HepG2 (cell line): ENCODE measurements around the gene DNAJC7. TPM values are rescaled to one million over a fixed set of nuclear protein-coding genes. Genes with fewer than 3 reads are reported as not detected.

Source experiments
- ADNP ChIP-seq: sonication (generic); formaldehyde crosslinking; IDR thresholded peaks from 2 replicates; pipeline ENCODE4 v1.4.0; 2020; ENCODE audit warnings: missing genetic modification reagents
- GABPA ChIP-seq, 2 experiments: IDR thresholded peaks; 2 replicates each; pipeline ENCODE4 v1.6.1; 2011 to 2016; ENCODE audit warnings: low read depth in 2 of 2, low read length in 1 of 2, missing biosample characterization in 1 of 2, missing genetic modification characterization in 1 of 2
- GLI4 ChIP-seq: sonication (generic); formaldehyde crosslinking; IDR thresholded peaks from 2 replicates; pipeline ENCODE4 v1.5.1; 2020; ENCODE audit warnings: missing genetic modification reagents, mild to moderate bottlenecking, moderate library complexity, borderline replicate concordance
- HNRNPH1 ChIP-seq: fragments of 200-400 bp; formaldehyde crosslinking; optimal IDR thresholded peaks from 2 replicates; pipeline ENCODE3; 2017; ENCODE audit warnings: mild to moderate bottlenecking, low read depth, low read length
- JUND ChIP-seq: sonication (generic); formaldehyde crosslinking; IDR thresholded peaks from 2 replicates; pipeline ENCODE4 v1.8.0; 2022; ENCODE audit warnings: mild to moderate bottlenecking, missing genetic modification reagents
- KAT7 ChIP-seq: IDR thresholded peaks from 2 replicates; pipeline ENCODE4 v1.6.1; 2018; ENCODE audit warnings: borderline replicate concordance, missing compliant biosample characterization
- NONO ChIP-seq, 2 experiments: fragments of 450-650 bp in 1 of 2; sonication (generic) in 1 of 2; formaldehyde crosslinking in 1 of 2; IDR thresholded peaks in 1 of 2; conservative IDR thresholded peaks in 1 of 2; 2 replicates each; pipeline versions ENCODE4 v1.6.1 to v1.8.0; 2017 to 2022; ENCODE audit warnings: mild to moderate bottlenecking in 1 of 2, missing genetic modification reagents in 1 of 2, moderate library complexity in 1 of 2
- PHB2 ChIP-seq: fragments of 450-650 bp; IDR thresholded peaks from 2 replicates; pipeline ENCODE4 v1.6.1; 2018; ENCODE audit not compliant: partially characterized antibody
- TBP ChIP-seq: sonication (generic); formaldehyde crosslinking; IDR thresholded peaks from 2 replicates; pipeline ENCODE4 v1.5.0; 2020; ENCODE audit warnings: missing genetic modification reagents
- ZNF234 ChIP-seq: sonication (generic); formaldehyde crosslinking; conservative IDR thresholded peaks from 2 replicates; pipeline ENCODE4 v1.5.1; 2020; ENCODE audit warnings: mild to moderate bottlenecking, missing genetic modification reagents
- ZNF547 ChIP-seq: sonication (generic); formaldehyde crosslinking; IDR thresholded peaks from 2 replicates; pipeline ENCODE4 v1.5.1; 2020; ENCODE audit warnings: mild to moderate bottlenecking, missing genetic modification reagents
- ZNF577 ChIP-seq: sonication (generic); formaldehyde crosslinking; IDR thresholded peaks from 2 replicates; pipeline ENCODE4 v1.4.0; 2020; ENCODE audit warnings: mild to moderate bottlenecking, low read depth, missing genetic modification reagents, borderline replicate concordance
- polyA plus RNA-seq, 8 experiments: library from polyadenylated mRNA; depleted of rRNA in 3 of 8; stranded (reverse) in 7 of 8; unstranded in 1 of 8; fragments of >200 nt; fragmentation: Illumina TruSeq in 4 of 8; extraction: Trizol in 4 of 8; gene quantifications; 2 replicates each; pipeline versions ENCODE4 v1.2.1 to v1.2.3, GENCODE V29; 2011 to 2016; ENCODE audit warnings: low read depth in 4 of 8, missing spikeins in 1 of 8, mixed read lengths in 1 of 8; ENCODE audit not compliant: insufficient read depth in 1 of 8
- total RNA-seq, 5 experiments: library from RNA; depleted of rRNA; stranded (reverse); fragments of >200 nt; fragmentation: Illumina TruSeq; extraction: Trizol; gene quantifications; 2 replicates each; pipeline ENCODE4 v1.2.3, GENCODE V29; 2016; ENCODE audit warnings: low read depth in 1 of 5
- TF ChIP-seq, protein P1 (sequence below): sonication (generic); formaldehyde crosslinking; IDR thresholded peaks from 2 replicates; pipeline ENCODE4 v1.8.0; 2022; ENCODE audit warnings: mild to moderate bottlenecking, missing genetic modification reagents; ENCODE audit not compliant: insufficient replicate concordance
- TF ChIP-seq, protein P2 (sequence below): fragments of 450-650 bp; IDR thresholded peaks from 2 replicates; pipeline ENCODE4 v1.6.1; 2016
- TF ChIP-seq, protein P3 (sequence below): IDR thresholded peaks from 2 replicates; pipeline ENCODE4 v1.6.1; 2012; ENCODE audit warnings: low read length, improper control_type of control experiment
- TF ChIP-seq, protein P4 (sequence below): IDR thresholded peaks from 2 replicates; pipeline ENCODE4 v1.6.1; 2016; ENCODE audit warnings: low read depth, borderline replicate concordance
- TF ChIP-seq, protein P5 (sequence below): sonication (generic); formaldehyde crosslinking; IDR thresholded peaks from 2 replicates; pipeline ENCODE4 v1.5.1; 2020; ENCODE audit warnings: mild to moderate bottlenecking, missing genetic modification reagents

The DNAJC7 gene
- total and polyA plus RNA-seq, 2 of the 13 experiments (the other 11 are each of a cell fraction or from before 2014, with no cell fraction given): 47.7 to 132 TPM

DNA sequence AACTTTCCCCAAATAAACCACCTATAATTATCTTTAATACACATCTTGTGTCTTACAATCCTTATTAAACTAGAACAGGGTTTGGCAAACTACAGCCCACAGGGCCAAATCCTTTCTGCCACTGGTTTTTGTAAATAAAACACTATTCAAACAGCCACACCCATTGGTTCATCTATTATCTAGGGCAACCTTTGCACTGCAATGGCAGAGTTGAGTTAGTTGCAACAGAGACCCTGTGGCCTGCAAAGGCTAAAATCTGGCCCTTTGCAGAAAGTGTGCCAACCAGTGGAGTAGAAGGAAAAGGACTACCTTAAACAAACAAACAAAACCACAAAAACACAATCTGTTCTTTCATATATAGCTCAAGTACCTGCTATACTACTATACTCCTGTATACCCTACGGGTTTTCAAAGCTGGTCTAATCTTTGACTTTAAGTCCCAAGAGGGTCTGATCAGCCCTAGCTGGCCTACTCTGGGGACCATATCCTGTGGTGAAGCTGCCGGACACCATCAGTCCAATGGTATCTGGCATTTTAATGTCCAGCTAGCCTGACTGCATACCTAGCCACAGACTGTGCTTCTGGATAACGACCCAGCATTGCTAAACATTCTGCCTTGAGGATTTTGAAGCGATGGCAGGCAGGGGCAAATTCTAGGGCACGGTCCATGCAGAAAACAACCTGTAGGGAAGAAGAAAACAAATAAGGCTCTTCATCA lies 27.4 kb downstream of the DNAJC7 start (continued):
- TF ChIP-seq HNRNPH1 (no peak), GLI4 (CRISPR knock-in tag) (0 out of 2 replicates have a peak, but pooled peaks have one; percentile 27), KAT7 (CRISPR knock-in tag) (0 out of 2 replicates have a peak, but pooled peaks have one; percentile 49), JUND (CRISPR knock-in tag) (no peak), NONO (IDR thresholded peaks at IDR 0.05) (no peak), NONO (CRISPR knock-in tag; conservative IDR thresholded peaks at IDR 0.05) (0 out of 2 replicates have a peak, but pooled peaks have one; percentile 39), ZNF234 (CRISPR knock-in tag) (no peak), GABPA (IDR thresholded peaks at IDR 0.05; ENCODE audit: low read depth, low read length) (no peak), GABPA (CRISPR knock-in tag; IDR thresholded peaks at IDR 0.05; ENCODE audit: low read depth) (peak; percentile 25; the same call in 1 of the 2 replicates), ZNF577 (CRISPR knock-in tag) (no peak), TBP (no peak), PHB2 (no peak), ADNP (CRISPR knock-in tag) (no peak), ZNF547 (CRISPR knock-in tag) (peak; percentile 21; the same call in 1 of the 2 replicates)
- TF ChIP-seq, protein P1, sequence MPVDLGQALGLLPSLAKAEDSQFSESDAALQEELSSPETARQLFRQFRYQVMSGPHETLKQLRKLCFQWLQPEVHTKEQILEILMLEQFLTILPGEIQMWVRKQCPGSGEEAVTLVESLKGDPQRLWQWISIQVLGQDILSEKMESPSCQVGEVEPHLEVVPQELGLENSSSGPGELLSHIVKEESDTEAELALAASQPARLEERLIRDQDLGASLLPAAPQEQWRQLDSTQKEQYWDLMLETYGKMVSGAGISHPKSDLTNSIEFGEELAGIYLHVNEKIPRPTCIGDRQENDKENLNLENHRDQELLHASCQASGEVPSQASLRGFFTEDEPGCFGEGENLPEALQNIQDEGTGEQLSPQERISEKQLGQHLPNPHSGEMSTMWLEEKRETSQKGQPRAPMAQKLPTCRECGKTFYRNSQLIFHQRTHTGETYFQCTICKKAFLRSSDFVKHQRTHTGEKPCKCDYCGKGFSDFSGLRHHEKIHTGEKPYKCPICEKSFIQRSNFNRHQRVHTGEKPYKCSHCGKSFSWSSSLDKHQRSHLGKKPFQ: no peak
- TF ChIP-seq, protein P2, sequence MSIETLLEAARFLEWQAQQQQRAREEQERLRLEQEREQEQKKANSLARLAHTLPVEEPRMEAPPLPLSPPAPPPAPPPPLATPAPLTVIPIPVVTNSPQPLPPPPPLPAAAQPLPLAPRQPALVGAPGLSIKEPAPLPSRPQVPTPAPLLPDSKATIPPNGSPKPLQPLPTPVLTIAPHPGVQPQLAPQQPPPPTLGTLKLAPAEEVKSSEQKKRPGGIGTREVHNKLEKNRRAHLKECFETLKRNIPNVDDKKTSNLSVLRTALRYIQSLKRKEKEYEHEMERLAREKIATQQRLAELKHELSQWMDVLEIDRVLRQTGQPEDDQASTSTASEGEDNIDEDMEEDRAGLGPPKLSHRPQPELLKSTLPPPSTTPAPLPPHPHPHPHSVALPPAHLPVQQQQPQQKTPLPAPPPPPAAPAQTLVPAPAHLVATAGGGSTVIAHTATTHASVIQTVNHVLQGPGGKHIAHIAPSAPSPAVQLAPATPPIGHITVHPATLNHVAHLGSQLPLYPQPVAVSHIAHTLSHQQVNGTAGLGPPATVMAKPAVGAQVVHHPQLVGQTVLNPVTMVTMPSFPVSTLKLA: no peak
- TF ChIP-seq, protein P3, sequence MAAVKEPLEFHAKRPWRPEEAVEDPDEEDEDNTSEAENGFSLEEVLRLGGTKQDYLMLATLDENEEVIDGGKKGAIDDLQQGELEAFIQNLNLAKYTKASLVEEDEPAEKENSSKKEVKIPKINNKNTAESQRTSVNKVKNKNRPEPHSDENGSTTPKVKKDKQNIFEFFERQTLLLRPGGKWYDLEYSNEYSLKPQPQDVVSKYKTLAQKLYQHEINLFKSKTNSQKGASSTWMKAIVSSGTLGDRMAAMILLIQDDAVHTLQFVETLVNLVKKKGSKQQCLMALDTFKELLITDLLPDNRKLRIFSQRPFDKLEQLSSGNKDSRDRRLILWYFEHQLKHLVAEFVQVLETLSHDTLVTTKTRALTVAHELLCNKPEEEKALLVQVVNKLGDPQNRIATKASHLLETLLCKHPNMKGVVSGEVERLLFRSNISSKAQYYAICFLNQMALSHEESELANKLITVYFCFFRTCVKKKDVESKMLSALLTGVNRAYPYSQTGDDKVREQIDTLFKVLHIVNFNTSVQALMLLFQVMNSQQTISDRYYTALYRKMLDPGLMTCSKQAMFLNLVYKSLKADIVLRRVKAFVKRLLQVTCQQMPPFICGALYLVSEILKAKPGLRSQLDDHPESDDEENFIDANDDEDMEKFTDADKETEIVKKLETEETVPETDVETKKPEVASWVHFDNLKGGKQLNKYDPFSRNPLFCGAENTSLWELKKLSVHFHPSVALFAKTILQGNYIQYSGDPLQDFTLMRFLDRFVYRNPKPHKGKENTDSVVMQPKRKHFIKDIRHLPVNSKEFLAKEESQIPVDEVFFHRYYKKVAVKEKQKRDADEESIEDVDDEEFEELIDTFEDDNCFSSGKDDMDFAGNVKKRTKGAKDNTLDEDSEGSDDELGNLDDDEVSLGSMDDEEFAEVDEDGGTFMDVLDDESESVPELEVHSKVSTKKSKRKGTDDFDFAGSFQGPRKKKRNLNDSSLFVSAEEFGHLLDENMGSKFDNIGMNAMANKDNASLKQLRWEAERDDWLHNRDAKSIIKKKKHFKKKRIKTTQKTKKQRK: no peak
- TF ChIP-seq, protein P4, sequence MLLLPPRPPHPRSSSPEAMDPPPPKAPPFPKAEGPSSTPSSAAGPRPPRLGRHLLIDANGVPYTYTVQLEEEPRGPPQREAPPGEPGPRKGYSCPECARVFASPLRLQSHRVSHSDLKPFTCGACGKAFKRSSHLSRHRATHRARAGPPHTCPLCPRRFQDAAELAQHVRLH (CRISPR knock-in tag): no peak
- TF ChIP-seq, protein P5, sequence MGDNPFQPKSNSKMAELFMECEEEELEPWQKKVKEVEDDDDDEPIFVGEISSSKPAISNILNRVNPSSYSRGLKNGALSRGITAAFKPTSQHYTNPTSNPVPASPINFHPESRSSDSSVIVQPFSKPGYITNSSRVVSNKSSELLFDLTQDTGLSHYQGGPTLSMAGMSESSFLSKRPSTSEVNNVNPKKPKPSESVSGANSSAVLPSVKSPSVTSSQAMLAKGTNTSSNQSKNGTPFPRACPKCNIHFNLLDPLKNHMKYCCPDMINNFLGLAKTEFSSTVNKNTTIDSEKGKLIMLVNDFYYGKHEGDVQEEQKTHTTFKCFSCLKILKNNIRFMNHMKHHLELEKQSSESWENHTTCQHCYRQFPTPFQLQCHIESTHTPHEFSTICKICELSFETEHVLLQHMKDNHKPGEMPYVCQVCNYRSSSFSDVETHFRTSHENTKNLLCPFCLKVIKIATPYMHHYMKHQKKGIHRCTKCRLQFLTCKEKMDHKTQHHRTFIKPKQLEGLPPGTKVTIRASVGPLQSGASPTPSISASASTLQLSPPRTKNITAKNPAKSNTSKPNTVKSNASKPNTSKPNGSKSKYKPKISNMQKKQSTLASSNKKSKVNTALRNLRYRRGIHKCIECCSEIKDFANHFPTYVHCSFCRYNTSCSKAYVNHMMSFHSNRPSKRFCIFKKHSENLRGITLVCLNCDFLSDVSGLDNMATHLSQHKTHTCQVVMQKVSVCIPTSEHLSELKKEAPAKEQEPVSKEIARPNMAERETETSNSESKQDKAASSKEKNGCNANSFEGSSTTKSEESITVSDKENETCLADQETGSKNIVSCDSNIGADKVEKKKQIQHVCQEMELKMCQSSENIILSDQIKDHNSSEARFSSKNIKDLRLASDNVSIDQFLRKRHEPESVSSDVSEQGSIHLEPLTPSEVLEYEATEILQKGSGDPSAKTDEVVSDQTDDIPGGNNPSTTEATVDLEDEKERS: no peak
